Smooth muscle cell (in vitro differentiated cells): ENCODE data around the gene DNAJC5. TPM values are rescaled to one million over a fixed set of nuclear protein-coding genes. Genes with fewer than 3 reads are reported as not detected.

ENCODE experiments used
- DNase-seq: peaks from one replicate; lab custom pipeline; 2025; ENCODE audit not compliant: unreplicated experiment; lab: John Stamatoyannopoulos, UW
- H2AFZ ChIP-seq: fragments of 200-600 bp; sonication (generic); 2 replicates; pipeline ENCODE4 v1.6.0; 2016; ENCODE audit warnings: antibody characterized with exemption, low read depth, mild to moderate bottlenecking
- H3F3A ChIP-seq: fragments of 200-600 bp; sonication (generic); 2 replicates; pipeline ENCODE4 v1.6.0; 2017; ENCODE audit warnings: antibody characterized with exemption, low read depth
- H3K27ac ChIP-seq: fragments of 200-600 bp; sonication (generic); 2 replicates; pipeline ENCODE4 v1.5.1; 2016; ENCODE audit warnings: low read depth, mild to moderate bottlenecking
- H3K27me3 ChIP-seq: fragments of 200-600 bp; sonication (generic); 2 replicates; pipeline ENCODE4 v1.6.1; 2016; ENCODE audit warnings: low read depth, mild to moderate bottlenecking
- H3K36me3 ChIP-seq: fragments of 200-600 bp; sonication (generic); 2 replicates; pipeline ENCODE4 v1.5.1; 2016; ENCODE audit warnings: low read depth
- H3K4me1 ChIP-seq: fragments of 200-600 bp; sonication (generic); 2 replicates; pipeline ENCODE4 v1.5.1; 2016; ENCODE audit warnings: low read depth
- H3K4me2 ChIP-seq: fragments of 200-600 bp; sonication (generic); 2 replicates; pipeline ENCODE4 v1.6.0; 2016; ENCODE audit warnings: mild to moderate bottlenecking
- H3K4me3 ChIP-seq: fragments of 200-600 bp; sonication (generic); 2 replicates; pipeline ENCODE4 v1.5.1; 2016; ENCODE audit warnings: mild to moderate bottlenecking
- H3K79me2 ChIP-seq: fragments of 200-600 bp; sonication (generic); 2 replicates; pipeline ENCODE4 v1.6.0; 2016; ENCODE audit warnings: low read depth, mild to moderate bottlenecking
- H3K9ac ChIP-seq: fragments of 200-600 bp; sonication (generic); 2 replicates; pipeline ENCODE4 v1.6.0; 2016; ENCODE audit warnings: low read depth
- H3K9me3 ChIP-seq: fragments of 200-600 bp; sonication (generic); replicated peaks from 2 replicates; pipeline ENCODE4 v1.5.1; 2016; ENCODE audit warnings: low read depth
- H4K20me1 ChIP-seq: fragments of 200-600 bp; sonication (generic); 2 replicates; pipeline ENCODE4 v1.6.0; 2016; ENCODE audit warnings: low read depth
- WGBS: methylation state at CpG from one replicate; pipeline ENCODE4 v1.1.7; 2016; ENCODE audit warnings: low lambda C conversion rate; 5-methylcytosine and 5-hydroxymethylcytosine counted together
- polyA plus RNA-seq: library from polyadenylated mRNA; unstranded; fragments of >200 nt; fragmentation: Nextera tagmentation; extraction: Ambion mirVana; gene quantifications from 2 replicates; pipeline ENCODE4 v1.2.1, GENCODE V29; 2016
- total RNA-seq: library from RNA; depleted of rRNA; stranded (reverse); fragments of >200 nt; gene quantifications from 2 replicates; pipeline ENCODE4 v1.2.3, GENCODE V29; 2014
- TF ChIP-seq, protein P1 (sequence below): fragments of 200-600 bp; sonication (generic); IDR thresholded peaks from 2 replicates; pipeline ENCODE4 v1.5.1; 2017; ENCODE audit warnings: borderline replicate concordance, mild to moderate bottlenecking, antibody characterized with exemption; ENCODE audit not compliant: insufficient read depth, poor library complexity, severe bottlenecking

Gene DNAJC5
- total and polyA plus RNA-seq, 2 experiments from 2014 or later, result 8.7 to 24.5 TPM

DNA sequence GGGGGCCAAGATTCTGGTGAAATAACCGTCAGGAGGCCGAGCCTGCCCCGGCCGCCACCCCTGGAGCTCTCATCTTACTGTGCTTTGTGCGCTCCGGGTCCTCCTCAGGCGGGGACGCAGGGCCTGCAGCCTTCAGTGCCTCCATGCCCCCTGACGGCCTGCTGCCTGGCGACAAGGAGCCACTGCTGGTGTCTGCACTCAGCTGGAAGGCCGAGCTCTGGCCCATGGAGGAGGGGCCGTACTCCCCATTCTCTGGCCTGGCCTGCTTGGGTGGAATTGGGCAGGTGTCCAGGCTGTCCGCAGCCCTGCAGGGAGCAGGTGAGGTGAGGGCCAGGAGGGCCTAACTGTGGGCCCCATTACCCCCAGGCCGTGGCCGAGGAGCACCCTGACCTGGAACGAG lies 69.5 kb downstream of the DNAJC5 start:
- H3K4me1 ChIP-seq, result peaks cover 7% of the 10 kb centered on the region
- no peak overlapping the region for H3K27ac ChIP-seq
- no peak for DNase-seq
- peaks cover 3% of the 10 kb centered on the region for H3K79me2 ChIP-seq
- no peak overlapping the region for H3K4me3 ChIP-seq
- no peaks in the 10 kb centered on the region for H3F3A ChIP-seq
- TF ChIP-seq, protein P1, sequence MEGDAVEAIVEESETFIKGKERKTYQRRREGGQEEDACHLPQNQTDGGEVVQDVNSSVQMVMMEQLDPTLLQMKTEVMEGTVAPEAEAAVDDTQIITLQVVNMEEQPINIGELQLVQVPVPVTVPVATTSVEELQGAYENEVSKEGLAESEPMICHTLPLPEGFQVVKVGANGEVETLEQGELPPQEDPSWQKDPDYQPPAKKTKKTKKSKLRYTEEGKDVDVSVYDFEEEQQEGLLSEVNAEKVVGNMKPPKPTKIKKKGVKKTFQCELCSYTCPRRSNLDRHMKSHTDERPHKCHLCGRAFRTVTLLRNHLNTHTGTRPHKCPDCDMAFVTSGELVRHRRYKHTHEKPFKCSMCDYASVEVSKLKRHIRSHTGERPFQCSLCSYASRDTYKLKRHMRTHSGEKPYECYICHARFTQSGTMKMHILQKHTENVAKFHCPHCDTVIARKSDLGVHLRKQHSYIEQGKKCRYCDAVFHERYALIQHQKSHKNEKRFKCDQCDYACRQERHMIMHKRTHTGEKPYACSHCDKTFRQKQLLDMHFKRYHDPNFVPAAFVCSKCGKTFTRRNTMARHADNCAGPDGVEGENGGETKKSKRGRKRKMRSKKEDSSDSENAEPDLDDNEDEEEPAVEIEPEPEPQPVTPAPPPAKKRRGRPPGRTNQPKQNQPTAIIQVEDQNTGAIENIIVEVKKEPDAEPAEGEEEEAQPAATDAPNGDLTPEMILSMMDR, result no peak
- no peak overlapping the region for H2AFZ ChIP-seq
- H3K27me3 ChIP-seq, result no peaks in the 10 kb centered on the region
- 96% methylated on average over 16 of the region's 16 CpGs for WGBS
- H3K9ac ChIP-seq, result no peak overlapping the region
- no peaks in the 10 kb centered on the region for H3K36me3 ChIP-seq
- no peak overlapping the region for H3K4me2 ChIP-seq
- H3K9me3 ChIP-seq, result no peaks in the 10 kb centered on the region
- H4K20me1 ChIP-seq, result no peaks in the 10 kb centered on the region

DNA sequence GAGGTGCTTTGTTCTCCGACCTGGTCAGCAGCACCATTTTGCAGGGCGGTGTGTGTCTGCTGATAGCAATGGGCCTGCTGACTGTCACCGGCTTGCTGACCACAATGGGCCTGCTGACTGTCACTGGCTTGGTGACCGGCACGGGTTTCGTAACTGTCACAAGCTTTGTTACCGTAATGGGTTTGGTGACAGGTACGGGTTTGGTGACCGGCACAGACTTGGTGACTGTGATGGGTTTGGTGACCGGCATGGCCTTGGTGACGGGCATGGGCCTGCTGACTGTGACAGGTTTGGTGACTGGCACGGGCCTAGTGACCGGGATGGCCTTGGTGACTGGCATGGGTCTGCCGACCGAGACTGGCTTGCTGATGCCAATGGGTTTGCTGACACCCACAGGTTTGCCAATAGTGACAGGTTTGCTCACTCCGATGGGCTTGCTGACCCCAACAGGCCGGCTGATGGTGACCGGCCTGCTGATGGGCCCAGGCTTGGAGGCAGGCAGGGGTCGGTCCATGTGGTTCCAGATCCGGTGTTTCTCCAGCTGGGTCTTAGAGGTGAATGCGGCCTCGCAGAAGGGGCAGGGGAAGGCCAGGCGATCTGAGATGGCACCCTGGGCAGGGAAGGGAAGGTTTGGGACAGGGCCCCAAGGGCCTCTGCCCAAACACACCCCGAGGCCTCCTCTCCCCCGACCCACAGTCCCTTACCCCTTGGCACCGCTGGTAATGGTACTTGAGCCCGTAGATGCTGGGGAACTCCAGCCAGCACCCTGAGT lies 71.4 kb downstream of the DNAJC5 start:
- no peak overlapping the region for H3K4me2 ChIP-seq
- no peaks in the 10 kb centered on the region for H3K27me3 ChIP-seq
- WGBS, result 96% methylated on average over 23 of the region's 27 CpGs
- TF ChIP-seq, protein P1, result no peak
- no peak for DNase-seq
- H2AFZ ChIP-seq, result no peak overlapping the region
- no peaks in the 10 kb centered on the region for H3F3A ChIP-seq
- H3K36me3 ChIP-seq, result no peaks in the 10 kb centered on the region
- peaks cover 12% of the 10 kb centered on the region for H3K4me1 ChIP-seq
- no peak overlapping the region for H3K4me3 ChIP-seq
- peaks cover 3% of the 10 kb centered on the region for H3K79me2 ChIP-seq
- no peak overlapping the region for H3K27ac ChIP-seq
- H3K9me3 ChIP-seq, result no peaks in the 10 kb centered on the region
- no peaks in the 10 kb centered on the region for H4K20me1 ChIP-seq
- no peak overlapping the region for H3K9ac ChIP-seq

DNA sequence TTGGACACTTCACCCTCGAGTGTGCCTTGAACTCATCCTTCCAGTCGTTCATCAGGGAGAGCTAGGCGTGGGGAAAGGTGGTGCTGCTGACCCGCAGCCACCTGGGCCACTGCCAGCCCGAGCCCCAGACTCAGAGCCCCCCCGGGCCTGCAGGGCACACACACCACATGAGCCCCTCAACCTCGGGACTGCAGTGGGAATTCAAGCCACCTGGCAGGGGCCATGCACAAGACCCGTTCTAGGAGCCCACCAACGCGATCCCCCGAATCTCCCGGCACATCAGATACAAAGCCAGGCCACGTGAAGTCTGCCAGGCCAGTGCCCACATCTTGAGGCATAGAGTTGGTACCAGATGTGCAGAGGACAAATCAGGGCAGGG lies 72.0 kb downstream of the DNAJC5 start:
- Histone ChIP-seq H3K27ac (no peak overlapping the region), H3K79me2 (peaks cover 3% of the 10 kb centered on the region), H3K36me3 (no peaks in the 10 kb centered on the region), H3K27me3 (no peaks in the 10 kb centered on the region), H3K4me2 (no peak overlapping the region), H2AFZ (no peak overlapping the region), H3K9me3 (no peaks in the 10 kb centered on the region), H4K20me1 (no peaks in the 10 kb centered on the region), H3F3A (no peaks in the 10 kb centered on the region), H3K9ac (no peak overlapping the region), H3K4me1 (peaks cover 12% of the 10 kb centered on the region), H3K4me3 (no peak overlapping the region)
- DNase-seq, result no peak
- whole genome bisulfite sequencing, result 97% methylated on average over 13 of the region's 13 CpGs
- TF ChIP-seq, protein P1, result no peak
